ENCODE measurements around the gene CDCA8. TPM values are rescaled to one million over a fixed set of nuclear protein-coding genes. Genes with fewer than 3 reads are reported as not detected.
"Not testable (repeated sequence)": the region's sequence is repeated elsewhere in the genome, so short reads cannot be mapped to it uniquely, and the experiment has no call there.

The CDCA8 gene
- total RNA-seq, 1 donor from 2014 or later: not detected

DNA sequence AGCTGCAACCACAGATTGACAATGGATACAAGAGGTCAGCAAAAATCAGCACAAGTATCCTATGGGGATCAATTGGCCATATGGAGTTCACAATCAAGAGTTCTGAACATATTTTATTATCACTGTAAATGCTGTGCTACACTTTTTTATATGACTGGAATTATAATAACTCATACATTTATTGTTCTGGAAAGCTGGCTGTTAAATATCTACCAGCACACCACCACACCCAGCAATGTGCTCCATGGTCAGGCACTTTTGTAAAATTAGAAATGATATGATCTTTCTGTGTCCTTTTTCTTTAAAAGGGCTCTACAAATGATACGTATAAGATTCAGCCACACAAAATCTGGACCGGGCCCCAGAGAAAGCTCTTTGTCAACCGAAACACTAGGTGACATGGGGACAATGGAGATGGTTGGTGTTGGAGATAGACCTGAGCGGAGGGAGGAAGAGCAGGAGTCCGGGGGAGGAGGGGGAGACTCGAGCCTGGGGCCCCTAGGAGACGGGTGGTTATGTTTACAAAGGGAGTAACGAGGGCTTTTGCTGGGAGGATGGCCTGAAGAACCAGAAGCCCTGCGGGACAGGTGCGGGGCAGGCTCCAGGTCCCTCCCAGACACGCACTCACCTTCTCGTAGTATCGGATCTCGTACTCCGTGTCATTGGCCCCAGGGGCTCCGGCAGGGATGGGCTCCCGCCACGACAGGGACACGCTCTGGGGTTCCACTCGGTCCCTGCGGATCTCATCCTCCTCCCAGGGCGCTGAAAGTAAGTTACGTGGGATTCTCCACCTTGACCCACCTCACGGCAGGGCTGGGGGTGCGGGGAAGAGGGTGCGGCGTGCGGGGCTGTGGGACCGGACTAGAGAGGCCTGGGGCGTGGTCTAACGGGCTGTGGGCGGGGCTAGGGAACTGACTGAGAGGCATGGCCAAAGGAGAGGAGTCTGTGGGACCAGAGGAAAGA is 42.6 kb downstream of the CDCA8 start:
- DNase-seq (ENCODE audit: low spot score): no peak

GRCh38 chr1:37737975-37738374 is 45.7 kb downstream of the CDCA8 start:
- DNase-seq (ENCODE audit: low spot score): not testable (repeated sequence)

- DNase-seq (ENCODE audit: low spot score): not testable (repeated sequence)
Measured at GRCh38 chr1:37738619-37739018, 46.3 kb downstream of the CDCA8 start.

DNA sequence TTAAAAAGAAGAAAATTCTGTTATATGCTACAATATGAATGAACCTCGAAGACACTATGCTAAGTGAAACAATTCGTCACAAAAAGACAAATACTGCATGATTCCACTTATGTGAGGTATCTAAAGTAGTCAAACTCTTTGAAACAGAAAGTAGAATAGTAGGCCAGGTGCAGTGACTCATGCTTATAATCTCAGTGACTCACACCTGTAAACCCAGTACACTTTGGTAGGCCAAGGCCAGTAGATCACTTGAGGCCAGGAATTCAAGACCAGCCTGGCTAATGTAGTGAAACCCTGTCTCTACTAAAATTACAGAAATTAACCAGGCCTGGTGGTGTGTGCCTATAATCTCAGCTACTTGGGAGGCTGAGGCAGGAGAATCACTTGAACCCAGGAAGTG is 46.9 kb downstream of the CDCA8 start:
- no peak for DNase-seq (ENCODE audit: low spot score)

GRCh38 chr1:37741130-37741529 is 48.8 kb downstream of the CDCA8 start:
- DNase-seq (ENCODE audit: low spot score): peak; percentile 67

GRCh38 chr1:37741662-37742061 is 49.3 kb downstream of the CDCA8 start:
- no peak for DNase-seq (ENCODE audit: low spot score)

DNA sequence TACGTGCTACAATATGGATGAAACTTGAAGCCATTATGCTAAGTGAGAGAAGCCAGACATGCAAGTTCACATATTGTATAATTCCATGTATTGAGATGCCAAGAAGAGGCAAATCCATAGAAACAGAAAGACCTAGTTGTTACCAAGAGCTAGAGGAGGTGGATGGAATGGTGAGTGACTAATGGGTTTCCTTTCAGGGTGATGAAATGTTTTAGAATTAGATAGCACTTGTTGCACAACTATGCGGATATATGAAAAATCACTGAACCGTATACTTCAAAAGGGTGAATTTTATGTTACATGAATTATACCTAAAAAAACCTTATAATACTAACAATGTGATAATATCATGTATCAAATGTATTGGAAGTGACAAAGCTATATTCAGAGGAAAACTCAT is 54.5 kb downstream of the CDCA8 start:
- no peak for DNase-seq (ENCODE audit: low spot score)

GRCh38 chr1:37748565-37748964 is 56.2 kb downstream of the CDCA8 start:
- no peak for DNase-seq (ENCODE audit: low spot score)

- DNase-seq (ENCODE audit: low spot score): no peak
Measured at GRCh38 chr1:37752213-37752582, 59.9 kb downstream of the CDCA8 start.

GRCh38 chr1:37752583-37753471 is 60.5 kb downstream of the CDCA8 start:
- DNase-seq (ENCODE audit: low spot score): no peak

GRCh38 chr1:37753473-37754321 is 61.4 kb downstream of the CDCA8 start:
- no peak for DNase-seq (ENCODE audit: low spot score)

DNA sequence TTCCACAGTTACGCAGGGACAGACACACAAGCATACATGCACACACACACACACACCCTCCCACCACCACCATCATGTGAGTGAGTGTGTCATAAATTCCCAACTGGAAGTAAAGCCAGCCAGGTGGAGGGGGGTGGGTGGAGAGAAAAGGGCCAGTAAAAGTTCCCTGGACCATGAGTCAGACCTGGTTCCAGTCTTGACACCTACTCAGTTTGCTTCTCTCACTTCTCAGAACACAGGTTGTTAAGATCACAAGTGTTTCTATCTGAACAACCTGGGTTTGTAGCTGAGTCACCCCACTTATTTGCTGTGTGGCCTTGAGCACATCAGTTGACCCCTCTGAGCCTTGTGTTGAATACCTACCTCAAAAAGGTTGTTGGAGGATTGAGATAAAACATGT is 63.0 kb downstream of the CDCA8 start:
- no peak for DNase-seq (ENCODE audit: low spot score)

DNA sequence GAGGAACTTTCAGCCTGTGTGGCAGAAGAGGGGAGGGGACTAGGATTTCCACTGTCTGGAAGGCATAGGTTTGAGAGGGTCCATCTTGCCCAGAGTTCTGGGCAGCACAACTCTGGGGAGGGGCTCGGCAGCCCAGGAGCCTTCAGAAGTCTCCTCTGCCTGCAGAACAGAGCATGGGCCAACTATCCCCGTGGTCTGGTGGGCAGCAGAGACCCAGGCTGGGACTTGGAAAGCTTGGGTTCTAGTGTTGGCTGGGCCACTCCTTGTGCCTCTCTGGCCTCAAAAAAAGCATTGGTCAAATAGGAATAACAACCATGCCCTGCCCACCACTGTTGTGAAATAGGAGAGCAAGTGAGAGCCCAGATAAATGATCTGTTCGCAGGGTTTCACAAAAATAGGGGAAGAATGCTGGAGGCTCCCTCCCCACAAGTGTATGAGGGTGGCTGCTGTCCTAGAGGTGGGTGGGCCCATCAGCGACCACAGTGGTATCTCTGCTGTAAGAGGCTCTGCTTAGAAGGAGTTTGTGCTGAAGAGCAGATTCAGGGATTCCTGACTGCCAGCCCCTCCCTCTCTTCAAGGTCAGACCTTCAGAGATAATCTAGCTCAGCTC is 63.7 kb downstream of the CDCA8 start:
- DNase-seq (ENCODE audit: low spot score): no peak

Other genes starting within 250 kb of the CDCA8 start
- gene ZC3H12A, start 217.9 kb upstream of the CDCA8 start, total RNA-seq (ENCODE audit: insufficient read depth, low replicate concordance): 4.1 TPM
- gene MEAF6, start 177.8 kb upstream of the CDCA8 start, total RNA-seq (ENCODE audit: insufficient read depth, low replicate concordance): 57.8 TPM
- 11.1 TPM for gene SNIP1, start 138.2 kb upstream of the CDCA8 start, total RNA-seq (ENCODE audit: insufficient read depth, low replicate concordance)
- gene DNALI1, start 135.6 kb upstream of the CDCA8 start, total RNA-seq (ENCODE audit: insufficient read depth, low replicate concordance): 2.9 TPM
- gene GNL2, start 96.6 kb upstream of the CDCA8 start, total RNA-seq (ENCODE audit: insufficient read depth, low replicate concordance): 48.9 TPM
- 0.24 TPM for gene RSPO1, start 57.6 kb upstream of the CDCA8 start, total RNA-seq (ENCODE audit: insufficient read depth, low replicate concordance)
- 21.2 TPM for gene EPHA10, start 72.6 kb downstream of the CDCA8 start, total RNA-seq (ENCODE audit: insufficient read depth, low replicate concordance)
- 1.7 TPM for gene MANEAL, start 101.3 kb downstream of the CDCA8 start, total RNA-seq (ENCODE audit: insufficient read depth, low replicate concordance)
- gene C1orf122, start 115.3 kb downstream of the CDCA8 start, total RNA-seq (ENCODE audit: insufficient read depth, low replicate concordance): 18.8 TPM
- gene YRDC, start 115.7 kb downstream of the CDCA8 start, total RNA-seq (ENCODE audit: insufficient read depth, low replicate concordance): 3.1 TPM
- gene MTF1, start 167.1 kb downstream of the CDCA8 start, total RNA-seq (ENCODE audit: insufficient read depth, low replicate concordance): 5.3 TPM

Measured in umbilical cord (tissue), 2 donors.